Motor neuron (in vitro differentiated cells): ENCODE measurements around the gene SDK1. TPM values are rescaled to one million over a fixed set of nuclear protein-coding genes. Genes with fewer than 3 reads are reported as not detected.

Experiments
- ATAC-seq, 8 experiments: fragments of 200-7000 bp; cut with Tn5 transposase; replicated peaks in 6 of 8; 2 replicates each; pipeline ENCODE4 v1.8.0; 2021; ENCODE audit warnings: mild to moderate bottlenecking in 8 of 8, moderate library complexity in 8 of 8
- H3K27ac ChIP-seq, 2 donors: fragments of 250-450 bp; sonication (Bioruptor Pico); 2 replicates each; pipeline ENCODE4 v1.9.0; 2021; ENCODE audit warnings: antibody characterized with exemption in 2 of 2, mild to moderate bottlenecking in 2 of 2, moderate library complexity in 1 of 2
- H3K4me1 ChIP-seq, 2 donors: fragments of 250-450 bp; sonication (Bioruptor Pico); replicated peaks in 1 of 2; 2 replicates each; pipeline ENCODE4 v1.6.1; 2021; ENCODE audit warnings: antibody characterized with exemption in 2 of 2, mild to moderate bottlenecking in 2 of 2, moderate library complexity in 1 of 2
- H3K4me3 ChIP-seq, 5 donors: fragments of 250-450 bp; sonication (Bioruptor Pico); 2 replicates each; pipeline ENCODE4 v1.9.0; 2021; ENCODE audit warnings: antibody characterized with exemption in 5 of 5, mild to moderate bottlenecking in 5 of 5, moderate library complexity in 4 of 5
- WGBS, 10 experiments: fragments of 450-650 bp; shearing (Covaris generic); methylation state at CpG; one replicate each; pipeline ENCODE4 v1.0.0; 2022; 5-methylcytosine and 5-hydroxymethylcytosine counted together
- in situ Hi-C, 9 experiments: fragments of 400-800 bp; cut with MboI; loops; one replicate each; pipeline ENCODE4 v1.15.0; 2021; ENCODE audit warnings: low sequenced_read_pairs in 9 of 9, low pct_unique_long_range_greater_than_20kb in 2 of 9; ENCODE audit not compliant: unreplicated experiment in 9 of 9
- total RNA-seq, 8 experiments: library from RNA; unstranded; fragments of 300-600 nt; gene quantifications; 2 replicates each; pipeline versions ENCODE4 v1.2.3 to v1.2.4, GENCODE V29; 2022

Gene SDK1
- total RNA-seq, 8 experiments from 2014 or later, result 0.66 to 30.6 (median 8.0) TPM

GRCh38 chr7:3464900-3465622 lies 164.0 kb downstream of the SDK1 start:
- ATAC-seq, result no peak
- in situ Hi-C loops, result no loop called here
- H3K4me3 ChIP-seq, result no peak overlapping the region

GRCh38 chr7:3466261-3466660 lies 165.2 kb downstream of the SDK1 start:
- 0 to 100% (median 58%) methylated on average over 1 to 4 of the region's 4 CpGs; no CpG with 5 or more reads in 2 of the 10 experiments for WGBS, 10 experiments
- in situ Hi-C loops, result no loop called here

More at GRCh38 chr7:3464900-3465622, 164.0 kb downstream of the SDK1 start:
- no peak overlapping the region for H3K27ac ChIP-seq
- 37 to 100% (median 85%) methylated on average over 1 to 9 of the region's 9 CpGs for WGBS, 10 experiments
- peaks cover 0 to 3% of the 10 kb centered on the region in 2 donors for H3K4me1 ChIP-seq

GRCh38 chr7:3469641-3470040 lies 168.6 kb downstream of the SDK1 start:
- in situ Hi-C loops, result no loop called here
- no peak for ATAC-seq
- H3K4me1 ChIP-seq, result no peaks in the 10 kb centered on the region
- no peak overlapping the region for H3K27ac ChIP-seq
- no peak overlapping the region for H3K4me3 ChIP-seq
- WGBS, 10 experiments, result 0 to 100% (median 77%) methylated on average over 1 to 3 of the region's 3 CpGs; no CpG with 5 or more reads in 2 of the 10 experiments

More at GRCh38 chr7:3466261-3466660, 165.2 kb downstream of the SDK1 start:
- Histone ChIP-seq H3K4me1 (peaks cover 0 to 3% of the 10 kb centered on the region in 2 donors), H3K4me3 (no peak overlapping the region), H3K27ac (no peak overlapping the region)
- peak in 1 of 8 experiments; percentile 25 for ATAC-seq

- H3K27ac ChIP-seq, result no peak overlapping the region
- in situ Hi-C loops, result no loop called here
- H3K4me1 ChIP-seq, result no peaks in the 10 kb centered on the region
- 33 to 98% (median 84%) methylated on average over 4 to 13 of the region's 15 CpGs; no CpG with 5 or more reads in 3 of the 10 experiments for WGBS, 10 experiments
- no peak overlapping the region for H3K4me3 ChIP-seq
- ATAC-seq, result no peak
Observed at GRCh38 chr7:3480197-3480596, 179.1 kb downstream of the SDK1 start.

- in situ Hi-C loops, result no loop called here
- H3K4me1 ChIP-seq, result no peaks in the 10 kb centered on the region
- WGBS, 10 experiments, result 30 to 100% (median 68%) methylated on average over 2 to 4 of the region's 4 CpGs; no CpG with 5 or more reads in 5 of the 10 experiments
- no peak for ATAC-seq
- no peak overlapping the region for H3K4me3 ChIP-seq
- H3K27ac ChIP-seq, result no peak overlapping the region
Observed at GRCh38 chr7:3481435-3481834, 180.4 kb downstream of the SDK1 start.

GRCh38 chr7:3482147-3482921 lies 181.3 kb downstream of the SDK1 start:
- H3K27ac ChIP-seq, result no peak overlapping the region
- H3K4me1 ChIP-seq, result no peaks in the 10 kb centered on the region
- H3K4me3 ChIP-seq, result no peak overlapping the region
- 24 to 75% (median 53%) methylated on average over 2 to 13 of the region's 13 CpGs for WGBS, 10 experiments
- peak in 5 of 8 experiments; percentile 41 to 96 (median 60) for ATAC-seq
- in situ Hi-C loops, result no loop called here

- no peak overlapping the region for H3K27ac ChIP-seq
- in situ Hi-C loops, result no loop called here
- no peak overlapping the region for H3K4me3 ChIP-seq
- ATAC-seq, result no peak
- 3 to 100% (median 74%) methylated on average over 1 to 4 of the region's 4 CpGs for WGBS, 10 experiments
- H3K4me1 ChIP-seq, result peaks cover 0 to 7% of the 10 kb centered on the region in 2 donors
Observed at GRCh38 chr7:3486841-3487240, 185.8 kb downstream of the SDK1 start.

GRCh38 chr7:3488829-3489228 lies 187.8 kb downstream of the SDK1 start:
- WGBS, 10 experiments, result 20 to 100% (median 83%) methylated on average over 1 to 2 of the region's 3 CpGs; no CpG with 5 or more reads in 6 of the 10 experiments
- Histone ChIP-seq H3K4me1 (peaks cover 0 to 7% of the 10 kb centered on the region in 2 donors), H3K4me3 (no peak overlapping the region), H3K27ac (no peak overlapping the region)
- in situ Hi-C loops, result no loop called here
- peak in 5 of 8 experiments; percentile 45 to 99 (median 57) for ATAC-seq

GRCh38 chr7:3493499-3493898 lies 192.4 kb downstream of the SDK1 start:
- no peak overlapping the region for H3K27ac ChIP-seq
- H3K4me1 ChIP-seq, result peaks cover 0 to 12% of the 10 kb centered on the region in 2 donors
- no peak for ATAC-seq
- H3K4me3 ChIP-seq, result no peak overlapping the region
- in situ Hi-C loops, result no loop called here

GRCh38 chr7:3494947-3495346 lies 193.9 kb downstream of the SDK1 start:
- ATAC-seq, result peak in 5 of 8 experiments; percentile 48 to 89 (median 75)

GRCh38 chr7:3495530-3495929 lies 194.5 kb downstream of the SDK1 start:
- no peak overlapping the region for H3K4me3 ChIP-seq
- in situ Hi-C loops, result no loop called here
- WGBS, 10 experiments, result 10 to 100% (median 77%) methylated on average over 1 to 11 of the region's 12 CpGs
- ATAC-seq, result peak in 5 of 8 experiments; percentile 29 to 81 (median 47)
- no peak overlapping the region for H3K27ac ChIP-seq
- H3K4me1 ChIP-seq, result peaks cover 0 to 6% of the 10 kb centered on the region in 2 donors

More at GRCh38 chr7:3494947-3495346, 193.9 kb downstream of the SDK1 start:
- WGBS, 10 experiments, result 40 to 94% (median 58%) methylated on average over 2 to 6 of the region's 6 CpGs; no CpG with 5 or more reads in 2 of the 10 experiments
- Histone ChIP-seq H3K4me3 (no peak overlapping the region), H3K4me1 (peaks cover 0 to 6% of the 10 kb centered on the region in 2 donors), H3K27ac (no peak overlapping the region)
- in situ Hi-C loops, result no loop called here

- Histone ChIP-seq H3K4me3 (no peak overlapping the region), H3K27ac (no peak overlapping the region), H3K4me1 (peaks cover 0 to 6% of the 10 kb centered on the region in 2 donors)
- 33 to 90% (median 49%) methylated on average over 2 to 5 of the region's 5 CpGs; no CpG with 5 or more reads in 2 of the 10 experiments for WGBS, 10 experiments
- in situ Hi-C loops, result no loop called here
- ATAC-seq, result peak in 1 of 8 experiments; percentile 51
Observed at GRCh38 chr7:3495954-3496353, 194.9 kb downstream of the SDK1 start.

- no peak for ATAC-seq
- WGBS, 10 experiments, result 10 to 100% (median 82%) methylated on average over 1 to 2 of the region's 2 CpGs; no CpG with 5 or more reads in 2 of the 10 experiments
- Histone ChIP-seq H3K4me1 (peaks cover 0 to 6% of the 10 kb centered on the region in 2 donors), H3K27ac (no peak overlapping the region), H3K4me3 (no peak overlapping the region)
- in situ Hi-C loops, result no loop called here
Observed at GRCh38 chr7:3497796-3498195, 196.7 kb downstream of the SDK1 start.
